H1 (cell line): ENCODE data around the gene THAP10.

Source experiments
- CTBP2 ChIP-seq: IDR thresholded peaks from 2 replicates; pipeline ENCODE4 v1.7.0; 2011; ENCODE audit warnings: borderline replicate concordance, mild to moderate bottlenecking, moderate library complexity, mixed read lengths, low read length; ENCODE audit not compliant: insufficient read depth, insufficient read length
- JUND ChIP-seq: IDR thresholded peaks from 2 replicates; pipeline ENCODE4 v1.6.1; 2011; ENCODE audit warnings: mild to moderate bottlenecking, improper control_type of control experiment, low read length
- POLR2AphosphoS5 ChIP-seq: IDR thresholded peaks from 2 replicates; pipeline ENCODE4 v1.6.1; 2011; ENCODE audit warnings: low read depth, low read length
- TEAD4 ChIP-seq: IDR thresholded peaks from 2 replicates; pipeline ENCODE4 v1.6.1; 2012; ENCODE audit warnings: low read depth, low read length, inconsistent platforms, mixed read lengths
- TF ChIP-seq, protein P1 (sequence below), 3 experiments: IDR thresholded peaks; 1 replicate in 2 of 3; 2 replicates in 1 of 3; pipeline versions ENCODE4 v1.5.1 to v1.6.1; 2011; ENCODE audit warnings: low read length in 3 of 3, mild to moderate bottlenecking in 3 of 3, inconsistent platforms in 2 of 3, low read depth in 1 of 3, moderate library complexity in 1 of 3; ENCODE audit not compliant: insufficient read depth in 1 of 3; ENCODE audit errors: control extremely low read depth in 1 of 3

- TF ChIP-seq, protein P1, sequence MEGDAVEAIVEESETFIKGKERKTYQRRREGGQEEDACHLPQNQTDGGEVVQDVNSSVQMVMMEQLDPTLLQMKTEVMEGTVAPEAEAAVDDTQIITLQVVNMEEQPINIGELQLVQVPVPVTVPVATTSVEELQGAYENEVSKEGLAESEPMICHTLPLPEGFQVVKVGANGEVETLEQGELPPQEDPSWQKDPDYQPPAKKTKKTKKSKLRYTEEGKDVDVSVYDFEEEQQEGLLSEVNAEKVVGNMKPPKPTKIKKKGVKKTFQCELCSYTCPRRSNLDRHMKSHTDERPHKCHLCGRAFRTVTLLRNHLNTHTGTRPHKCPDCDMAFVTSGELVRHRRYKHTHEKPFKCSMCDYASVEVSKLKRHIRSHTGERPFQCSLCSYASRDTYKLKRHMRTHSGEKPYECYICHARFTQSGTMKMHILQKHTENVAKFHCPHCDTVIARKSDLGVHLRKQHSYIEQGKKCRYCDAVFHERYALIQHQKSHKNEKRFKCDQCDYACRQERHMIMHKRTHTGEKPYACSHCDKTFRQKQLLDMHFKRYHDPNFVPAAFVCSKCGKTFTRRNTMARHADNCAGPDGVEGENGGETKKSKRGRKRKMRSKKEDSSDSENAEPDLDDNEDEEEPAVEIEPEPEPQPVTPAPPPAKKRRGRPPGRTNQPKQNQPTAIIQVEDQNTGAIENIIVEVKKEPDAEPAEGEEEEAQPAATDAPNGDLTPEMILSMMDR (IDR thresholded peaks at IDR 0.05; ENCODE audit: control extremely low read depth in 1 of 3, insufficient read depth in 1 of 3, low read depth in 1 of 3, low read length in 3 of 3): no peak
- TF ChIP-seq CTBP2 (no peak), TEAD4 (no peak), JUND (no peak), POLR2AphosphoS5 (no peak)
Measured at GRCh38 chr15:70851889-70852288, 40.3 kb downstream of the THAP10 start.
